Mammary epithelial cell (primary cell): ENCODE measurements around the gene RNF34.

Experiments
- EZH2 ChIP-seq: IDR thresholded peaks from 2 replicates; pipeline ENCODE4 v1.6.1; 2012; ENCODE audit warnings: low read length, inconsistent platforms, borderline replicate concordance
- TF ChIP-seq, protein P1 (sequence below), 2 donors: IDR thresholded peaks in 1 of 2; conservative IDR thresholded peaks in 1 of 2; 2 replicates each; pipeline ENCODE4 v1.5.1; 2011 to 2012; ENCODE audit warnings: inconsistent platforms in 2 of 2, low read length in 2 of 2, mild to moderate bottlenecking in 2 of 2, control low read depth in 1 of 2, low read depth in 1 of 2; ENCODE audit not compliant: insufficient read depth in 1 of 2; ENCODE audit errors: extremely low read depth in 1 of 2

DNA sequence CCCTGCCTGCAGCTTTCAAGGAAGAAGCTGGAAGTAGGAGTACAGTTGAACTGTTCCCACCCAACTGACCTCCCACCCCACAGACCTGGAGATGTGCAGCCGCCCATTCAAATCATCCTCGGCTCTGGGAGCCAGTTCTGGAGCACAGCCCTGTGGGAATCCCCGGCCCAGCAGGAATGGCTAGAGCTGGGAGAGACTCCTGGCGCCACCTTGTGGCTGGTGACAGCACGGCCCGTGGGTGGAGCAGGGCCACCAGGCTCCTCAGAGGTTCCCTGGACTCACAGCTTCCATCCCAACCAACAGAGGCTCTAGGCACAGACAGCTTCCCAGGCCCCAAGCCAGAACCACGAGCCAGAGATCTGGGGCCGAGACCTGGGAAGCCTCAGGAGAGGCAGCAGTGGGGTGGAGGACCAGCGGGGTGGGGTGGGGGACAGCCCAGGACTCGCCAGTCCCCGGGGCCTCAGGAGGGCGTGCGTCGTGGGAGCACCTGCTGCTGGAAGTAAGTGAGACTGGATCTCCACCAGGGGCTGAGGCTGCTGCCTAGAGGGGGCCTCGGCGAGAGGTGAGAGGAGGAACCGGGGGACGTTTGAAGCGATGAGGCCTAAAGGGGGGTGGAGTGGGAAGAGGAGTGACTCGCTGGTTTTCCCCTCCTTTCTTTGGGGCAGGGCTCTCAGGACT is 43.4 kb downstream of the RNF34 start:
- TF ChIP-seq, protein P1, sequence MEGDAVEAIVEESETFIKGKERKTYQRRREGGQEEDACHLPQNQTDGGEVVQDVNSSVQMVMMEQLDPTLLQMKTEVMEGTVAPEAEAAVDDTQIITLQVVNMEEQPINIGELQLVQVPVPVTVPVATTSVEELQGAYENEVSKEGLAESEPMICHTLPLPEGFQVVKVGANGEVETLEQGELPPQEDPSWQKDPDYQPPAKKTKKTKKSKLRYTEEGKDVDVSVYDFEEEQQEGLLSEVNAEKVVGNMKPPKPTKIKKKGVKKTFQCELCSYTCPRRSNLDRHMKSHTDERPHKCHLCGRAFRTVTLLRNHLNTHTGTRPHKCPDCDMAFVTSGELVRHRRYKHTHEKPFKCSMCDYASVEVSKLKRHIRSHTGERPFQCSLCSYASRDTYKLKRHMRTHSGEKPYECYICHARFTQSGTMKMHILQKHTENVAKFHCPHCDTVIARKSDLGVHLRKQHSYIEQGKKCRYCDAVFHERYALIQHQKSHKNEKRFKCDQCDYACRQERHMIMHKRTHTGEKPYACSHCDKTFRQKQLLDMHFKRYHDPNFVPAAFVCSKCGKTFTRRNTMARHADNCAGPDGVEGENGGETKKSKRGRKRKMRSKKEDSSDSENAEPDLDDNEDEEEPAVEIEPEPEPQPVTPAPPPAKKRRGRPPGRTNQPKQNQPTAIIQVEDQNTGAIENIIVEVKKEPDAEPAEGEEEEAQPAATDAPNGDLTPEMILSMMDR (conservative IDR thresholded peaks at IDR 0.05 in 1 of 2, IDR thresholded peaks at IDR 0.05 in 1 of 2; ENCODE audit: extremely low read depth in 1 of 2, insufficient read depth in 1 of 2, low read depth in 1 of 2, low read length in 2 of 2) = peak; percentile 88 to 96
- no peak for TF ChIP-seq EZH2
